GM12878 (cell line): ENCODE data around the gene HAP1. TPM values are rescaled to one million over a fixed set of nuclear protein-coding genes. Genes with fewer than 3 reads are reported as not detected.

Experiments
- ATAC-seq: fragments of 200-7000 bp; cut with Tn5 transposase; 3 replicates; pipeline ENCODE4 v1.9.1; 2020; ENCODE audit warnings: mild to moderate bottlenecking, moderate library complexity
- BruUV-seq: library from RNA; stranded (reverse); fragments of 400-500 nt; replicated peaks from 2 replicates; lab custom pipeline; 2021; lab: Mats Ljungman, UMichigan
- CTCF ChIA-PET: fragments of 300-600 bp; sonication (Branson Sonifier 250); formaldehyde crosslinking; extraction: SDS; loops from one replicate; lab custom pipeline; 2021; ENCODE audit warnings: inconsistent platforms; lab: Yijun Ruan, JAX
- POLR2A ChIA-PET: fragments of 350-600 bp; formaldehyde crosslinking; extraction: SDS; loops from one replicate; lab custom pipeline; 2021; ENCODE audit warnings: inconsistent platforms; lab: Charles Lee
- RAD21 ChIA-PET: fragments of 300-600 bp; sonication (Branson Sonifier 250); formaldehyde crosslinking; loops from one replicate; lab custom pipeline; 2023; ENCODE audit warnings: antibody characterized with exemption; ENCODE audit not compliant: unreplicated experiment; lab: Charles Lee
- SMC1A ChIA-PET: fragments of 300-600 bp; sonication (Branson Sonifier 250); formaldehyde crosslinking; loops from one replicate; lab custom pipeline; 2023; ENCODE audit not compliant: unreplicated experiment, uncharacterized antibody; lab: Charles Lee
- DNase-seq: peaks from one replicate; pipeline ENCODE4 v3.0.0-alpha.2; 2011; ENCODE audit warnings: low read depth, low spot score
- FAIRE-seq: peaks from 3 replicates; lab custom pipeline; 2011; peaks lifted over from hg19 to GRCh38; lab: Jason Lieb, UNC
- H2AFZ ChIP-seq: 2 replicates; pipeline ENCODE4 v1.6.0; 2011; ENCODE audit warnings: low read depth, low read length, control low read depth; ENCODE audit not compliant: control insufficient read depth
- H3K27ac ChIP-seq: 2 replicates; pipeline ENCODE4 v1.5.1; 2011; ENCODE audit warnings: control low read depth; ENCODE audit not compliant: control insufficient read depth, insufficient read depth
- H3K27me3 ChIP-seq, 2 experiments: replicated peaks in 1 of 2; 2 replicates each; pipeline versions ENCODE4 v1.6.0 to v1.6.1; 2011; ENCODE audit warnings: low read length in 1 of 2; ENCODE audit not compliant: control insufficient read depth in 2 of 2, insufficient read depth in 2 of 2
- H3K36me3 ChIP-seq, 2 experiments: 2 replicates each; pipeline ENCODE4 v1.5.1; 2011; ENCODE audit warnings: low read length in 1 of 2; ENCODE audit not compliant: control insufficient read depth in 2 of 2, insufficient read depth in 2 of 2
- H3K4me1 ChIP-seq: 2 replicates; pipeline ENCODE4 v1.6.1; 2011; ENCODE audit warnings: mild to moderate bottlenecking, low read length, moderate library complexity, mixed read lengths; ENCODE audit not compliant: control insufficient read depth, insufficient read depth
- H3K4me2 ChIP-seq: 2 replicates; pipeline ENCODE4 v1.6.0; 2011; ENCODE audit warnings: control low read depth; ENCODE audit not compliant: control insufficient read depth, insufficient read depth
- H3K4me3 ChIP-seq: fragments of 200-600 bp; sonication (generic); 2 replicates; pipeline ENCODE4 v1.5.1; 2016
- H3K79me2 ChIP-seq: 2 replicates; pipeline ENCODE4 v1.6.0; 2011; ENCODE audit warnings: low read length; ENCODE audit not compliant: control insufficient read depth, insufficient read depth
- H3K9ac ChIP-seq: 2 replicates; pipeline ENCODE4 v1.8.0; 2011; ENCODE audit warnings: low read length, control low read depth, mixed read lengths; ENCODE audit not compliant: control insufficient read depth, insufficient read depth
- H3K9me3 ChIP-seq: replicated peaks from 3 replicates; pipeline ENCODE4 v1.5.1; 2011; ENCODE audit warnings: mild to moderate bottlenecking, low read length; ENCODE audit not compliant: control insufficient read depth, insufficient read depth
- H4K20me1 ChIP-seq: 2 replicates; pipeline ENCODE4 v1.6.0; 2011; ENCODE audit not compliant: control insufficient read depth, insufficient read depth
- ASH2L ChIP-seq: fragments of 300-600, 200-600 bp; sonication (generic); IDR thresholded peaks from 2 replicates; pipeline ENCODE4 v1.6.1; 2017; ENCODE audit warnings: low read depth, mild to moderate bottlenecking, borderline replicate concordance
- CHD4 ChIP-seq: fragments of 200-600 bp; sonication (generic); IDR thresholded peaks from 2 replicates; pipeline ENCODE4 v1.6.1; 2016; ENCODE audit warnings: mild to moderate bottlenecking
- CREM ChIP-seq: IDR thresholded peaks from 2 replicates; pipeline ENCODE4 v1.6.1; 2014; ENCODE audit warnings: antibody characterized with exemption, low read depth
- DPF2 ChIP-seq: fragments of 450-650 bp; IDR thresholded peaks from 2 replicates; pipeline ENCODE4 v1.6.1; 2017; ENCODE audit warnings: mild to moderate bottlenecking
- EED ChIP-seq: sonication (generic); IDR thresholded peaks from 2 replicates; pipeline ENCODE4 v1.6.1; 2016; ENCODE audit warnings: antibody characterized with exemption, low read depth
- MAX ChIP-seq: IDR thresholded peaks from 2 replicates; pipeline ENCODE4 v1.6.1; 2012; ENCODE audit warnings: low read depth, low read length, improper control_type of control experiment
- MEF2B ChIP-seq: fragments of 450-650 bp; IDR thresholded peaks from 2 replicates; pipeline ENCODE4 v1.6.1; 2018; ENCODE audit warnings: mild to moderate bottlenecking, moderate library complexity; ENCODE audit not compliant: partially characterized antibody, poor library complexity, severe bottlenecking
- NR2C1 ChIP-seq: fragments of 450-650 bp; IDR thresholded peaks from 2 replicates; pipeline ENCODE4 v1.6.1; 2017; ENCODE audit warnings: antibody characterized with exemption, mild to moderate bottlenecking, moderate library complexity
- RBBP5 ChIP-seq: fragments of 200-600 bp; sonication (generic); conservative IDR thresholded peaks from 2 replicates; pipeline ENCODE4 v1.6.1; 2016
- TCF7 ChIP-seq: IDR thresholded peaks from 2 replicates; pipeline ENCODE4 v1.6.1; 2014; ENCODE audit warnings: antibody characterized with exemption, borderline replicate concordance
- WRNIP1 ChIP-seq: IDR thresholded peaks from 2 replicates; pipeline ENCODE4 v1.6.1; 2011; ENCODE audit warnings: low read depth, low read length, improper control_type of control experiment, borderline replicate concordance
- ZNF217 ChIP-seq: fragments of 450-650 bp; IDR thresholded peaks from 2 replicates; pipeline ENCODE4 v1.6.1; 2017; ENCODE audit warnings: antibody characterized with exemption, mild to moderate bottlenecking
- ZSCAN29 ChIP-seq: fragments of 450-650 bp; IDR thresholded peaks from 2 replicates; pipeline ENCODE4 v1.6.1; 2017; ENCODE audit warnings: mild to moderate bottlenecking, moderate library complexity
- WGBS: methylation state at CpG from one replicate; pipeline ENCODE4 v1.1.6; 2016; ENCODE audit warnings: low lambda C conversion rate; ENCODE audit not compliant: insufficient replicate concordance, insufficient coverage; ENCODE audit errors: missing lambda C conversion rate; 5-methylcytosine and 5-hydroxymethylcytosine counted together
- in situ Hi-C: fragments of 300-500 bp; cut with MboI; formaldehyde crosslinking; loops from 9 replicates; pipeline ENCODE4 v1.14.3; 2018; ENCODE audit warnings: mixed read lengths
- intact Hi-C: fragments of 100-400 bp; cut with micrococcal nuclease; formaldehyde crosslinking; loops from one replicate; pipeline ENCODE4 v1.14.2; 2022; ENCODE audit not compliant: unreplicated experiment
- polyA plus RNA-seq, 11 experiments: library from polyadenylated mRNA; depleted of rRNA in 4 of 11; unstranded in 6 of 11; stranded (reverse) in 5 of 11; fragments of >200 nt; fragmentation: Nextera tagmentation in 4 of 11; fragmentation: Illumina TruSeq in 1 of 11; extraction: Ambion mirVana in 4 of 11; extraction: Trizol in 1 of 11; gene quantifications; 1 replicate in 1 of 11; 2 replicates in 10 of 11; pipeline versions ENCODE4 v1.2.1 to v1.2.3, GENCODE V29; 2011 to 2016; ENCODE audit warnings: inconsistent platforms in 2 of 11, missing spikeins in 2 of 11, low read depth in 1 of 11
- total RNA-seq, 4 experiments: library from RNA; depleted of rRNA in 3 of 4; stranded (reverse); fragments of >200 nt in 3 of 4; fragmentation: Illumina TruSeq in 1 of 4; extraction: Trizol in 1 of 4; gene quantifications; 2 replicates each; pipeline versions ENCODE4 v1.2.1 to v1.2.3, GENCODE V29; 2013 to 2021
- TF ChIP-seq, protein P1 (sequence below): fragments of 450-650 bp; IDR thresholded peaks from 2 replicates; pipeline ENCODE4 v1.6.1; 2016; ENCODE audit warnings: mild to moderate bottlenecking, moderate library complexity, borderline replicate concordance

HAP1 gene
- total and polyA plus RNA-seq, 10 of the 15 experiments (the other 5 are each of a cell fraction or from before 2014, with no cell fraction given), result not detected

- Histone ChIP-seq H3K4me2 (no peak overlapping the region), H3K4me3 (no peak overlapping the region), H3K9me3 (no peaks in the 10 kb centered on the region), H3K79me2 (no peaks in the 10 kb centered on the region), H3K4me1 (no peaks in the 10 kb centered on the region), H3K9ac (no peak overlapping the region), H4K20me1 (no peaks in the 10 kb centered on the region), H3K27ac (no peak overlapping the region), H3K36me3 (peaks cover 0 to 10% of the 10 kb centered on the region in 2 experiments; a peak in 2 of 4 replicates), H3K27me3 (no peaks in the 10 kb centered on the region; a peak in 1 of 4 replicates), H2AFZ (no peak overlapping the region)
- intact Hi-C loops (no loop called here), in situ Hi-C loops (loop anchor here (5.0 kb wide), 1 partner anchor 51 kb away; the partner anchor contains the start of gene GAST)
- ATAC-seq (no peak), FAIRE-seq (no peak), DNase-seq (no peak)
- POLR2A ChIA-PET, result no interaction called here
- SMC1A ChIA-PET, result no interaction called here
- 59% methylated on average over 16 of the region's 16 CpGs for WGBS
- TF ChIP-seq EED, result no peak
- no peak for TF ChIP-seq ZSCAN29
- no peak for TF ChIP-seq CREM
- TF ChIP-seq MAX, result no peak
- TF ChIP-seq, protein P1, sequence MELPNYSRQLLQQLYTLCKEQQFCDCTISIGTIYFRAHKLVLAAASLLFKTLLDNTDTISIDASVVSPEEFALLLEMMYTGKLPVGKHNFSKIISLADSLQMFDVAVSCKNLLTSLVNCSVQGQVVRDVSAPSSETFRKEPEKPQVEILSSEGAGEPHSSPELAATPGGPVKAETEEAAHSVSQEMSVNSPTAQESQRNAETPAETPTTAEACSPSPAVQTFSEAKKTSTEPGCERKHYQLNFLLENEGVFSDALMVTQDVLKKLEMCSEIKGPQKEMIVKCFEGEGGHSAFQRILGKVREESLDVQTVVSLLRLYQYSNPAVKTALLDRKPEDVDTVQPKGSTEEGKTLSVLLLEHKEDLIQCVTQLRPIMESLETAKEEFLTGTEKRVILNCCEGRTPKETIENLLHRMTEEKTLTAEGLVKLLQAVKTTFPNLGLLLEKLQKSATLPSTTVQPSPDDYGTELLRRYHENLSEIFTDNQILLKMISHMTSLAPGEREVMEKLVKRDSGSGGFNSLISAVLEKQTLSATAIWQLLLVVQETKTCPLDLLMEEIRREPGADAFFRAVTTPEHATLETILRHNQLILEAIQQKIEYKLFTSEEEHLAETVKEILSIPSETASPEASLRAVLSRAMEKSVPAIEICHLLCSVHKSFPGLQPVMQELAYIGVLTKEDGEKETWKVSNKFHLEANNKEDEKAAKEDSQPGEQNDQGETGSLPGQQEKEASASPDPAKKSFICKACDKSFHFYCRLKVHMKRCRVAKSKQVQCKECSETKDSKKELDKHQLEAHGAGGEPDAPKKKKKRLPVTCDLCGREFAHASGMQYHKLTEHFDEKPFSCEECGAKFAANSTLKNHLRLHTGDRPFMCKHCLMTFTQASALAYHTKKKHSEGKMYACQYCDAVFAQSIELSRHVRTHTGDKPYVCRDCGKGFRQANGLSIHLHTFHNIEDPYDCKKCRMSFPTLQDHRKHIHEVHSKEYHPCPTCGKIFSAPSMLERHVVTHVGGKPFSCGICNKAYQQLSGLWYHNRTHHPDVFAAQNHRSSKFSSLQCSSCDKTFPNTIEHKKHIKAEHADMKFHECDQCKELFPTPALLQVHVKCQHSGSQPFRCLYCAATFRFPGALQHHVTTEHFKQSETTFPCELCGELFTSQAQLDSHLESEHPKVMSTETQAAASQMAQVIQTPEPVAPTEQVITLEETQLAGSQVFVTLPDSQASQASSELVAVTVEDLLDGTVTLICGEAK, result no peak
- no peak for TF ChIP-seq ZNF217
- no peak for TF ChIP-seq NR2C1
- TF ChIP-seq RBBP5, result no peak
- TF ChIP-seq WRNIP1, result no peak
- no peak for TF ChIP-seq ASH2L
- no peak for TF ChIP-seq CHD4
- TF ChIP-seq TCF7, result no peak
- TF ChIP-seq MEF2B, result no peak
- no peak for TF ChIP-seq DPF2
- CTCF ChIA-PET, result no interaction called here
- RAD21 ChIA-PET, result no interaction called here
- BruUV-seq, result no TSS peak
These were observed 28.4 kb upstream of the HAP1 start for GRCh38 chr17:41762841-41763240.
